ENCODE results near the gene ATP4B. TPM values are rescaled to one million over a fixed set of nuclear protein-coding genes. Genes with fewer than 3 reads are reported as not detected.

Gene ATP4B
- total RNA-seq (2021) = not detected in 2 replicates
- long read RNA-seq = 0 reads

DNA sequence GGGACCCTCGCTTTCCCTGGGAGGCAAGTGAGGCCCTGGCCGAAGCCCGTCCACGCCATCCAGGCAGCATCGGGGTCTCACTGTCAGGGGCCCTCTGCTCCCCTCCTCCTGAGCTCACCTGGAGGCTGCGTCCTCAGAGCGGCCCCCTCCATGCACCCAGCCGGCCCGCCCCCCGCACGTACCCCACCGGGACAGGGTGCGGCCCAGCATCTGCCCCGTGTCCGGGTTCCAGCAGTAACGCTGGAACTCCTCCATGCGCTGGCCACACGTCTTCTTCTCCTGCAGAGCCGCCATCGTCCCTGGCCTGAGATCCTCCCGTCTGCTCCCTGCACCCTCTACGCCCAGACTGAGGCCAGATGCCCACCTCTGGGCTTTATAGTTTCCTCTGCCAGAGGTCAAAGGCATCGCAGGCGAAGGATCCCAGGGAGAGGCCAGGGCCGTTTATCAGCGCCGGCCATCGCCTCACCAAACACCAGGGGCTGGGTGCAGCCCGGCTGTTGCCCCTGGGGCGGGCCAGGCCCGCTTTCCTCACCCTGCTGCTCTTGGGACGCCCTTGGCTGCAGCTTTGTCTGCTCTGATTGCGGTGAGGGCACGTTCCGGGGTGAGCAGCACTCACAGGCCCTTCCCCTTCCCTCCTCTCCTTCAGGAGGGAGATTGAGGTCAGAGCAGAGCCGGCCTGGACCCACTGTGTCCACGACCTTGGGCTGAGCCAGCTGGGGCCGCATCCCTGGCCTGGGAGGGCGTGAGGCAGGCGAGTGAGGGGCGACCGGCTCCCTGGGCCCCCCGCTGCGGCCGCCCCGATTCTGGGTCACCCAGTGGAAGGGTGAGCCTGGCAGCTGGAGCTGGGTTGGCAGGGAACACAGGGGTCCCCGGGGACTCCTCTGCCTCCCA is at the start of gene ATP4B:
Gene ATP4B (minus strand): TSS at position 348 of the 891 bp plus-strand sequence. CDS start 54 bp downstream, at position 294.
- H3K27me3 ChIP-seq (ENCODE audit: insufficient read depth, low read length) = no peaks in the 10 kb centered on the region
- H3K4me1 Mint-ChIP-seq = peaks cover 2 to 3% of the 10 kb centered on the region in 2 experiments; a peak in 2 of 4 replicates
- no peak within 1 kb of the TSS for H2BK120ac ChIP-seq (ENCODE audit: low read depth, low read length, poor library complexity, severe bottlenecking)
- no peak within 1 kb of the TSS for H3K4me2 ChIP-seq (ENCODE audit: insufficient read depth, insufficient read length, low read length)
- no peak within 1 kb of the TSS for H3K4ac ChIP-seq (ENCODE audit: low read depth, low read length)
- no peaks in the 10 kb centered on the region for H3K79me2 ChIP-seq (ENCODE audit: insufficient read depth, low read length)
- DNase-seq = no peak
- no peak within 1 kb of the TSS for H2BK12ac ChIP-seq (ENCODE audit: insufficient read length, low read depth, low read length)
- no peak within 1 kb of the TSS for H4K8ac ChIP-seq (replicated peaks; ENCODE audit: insufficient read length, low read depth, low read length)
- no peak within 1 kb of the TSS for H3K27ac ChIP-seq (ENCODE audit: insufficient read length, low read depth, low read length)
- peaks cover 3% of the 10 kb centered on the region for H3K27me3 Mint-ChIP-seq (ENCODE audit: low read depth)
- no peak within 1 kb of the TSS for H3K9ac ChIP-seq (ENCODE audit: extremely low read depth, insufficient read length, low read length)
- H2BK5ac ChIP-seq (ENCODE audit: insufficient read length, low read length) = no peak within 1 kb of the TSS
- H3K27ac Mint-ChIP-seq = no peak within 1 kb of the TSS; a peak in 1 of 7 replicates
- no peaks in the 10 kb centered on the region for H3K9me3 ChIP-seq (ENCODE audit: control insufficient read depth, low read depth, low read length)
- no peak within 1 kb of the TSS for H2AK5ac ChIP-seq (ENCODE audit: insufficient read length, low read length)
- H3K4me1 ChIP-seq (ENCODE audit: insufficient read depth, low read length) = no peaks in the 10 kb centered on the region
- no peak within 1 kb of the TSS for H2BK20ac ChIP-seq (ENCODE audit: low read depth, low read length, poor library complexity, severe bottlenecking)
- H2AFZ ChIP-seq (ENCODE audit: low read length) = no peak within 1 kb of the TSS
- H3K36me3 Mint-ChIP-seq (ENCODE audit: insufficient read depth in 1 of 3, low read depth in 3 of 3) = peaks cover 0 to 5% (median 1%) of the 10 kb centered on the region in 3 experiments; a peak in 1 of 7 replicates
- H3T11ph ChIP-seq (ENCODE audit: low read length) = no peak within 1 kb of the TSS
- no peak within 1 kb of the TSS for H3K56ac ChIP-seq (ENCODE audit: insufficient read length, low read depth, low read length)
- H3K4me3 Mint-ChIP-seq = no peak within 1 kb of the TSS
- no peaks in the 10 kb centered on the region for H4K20me1 ChIP-seq (ENCODE audit: control insufficient read depth, insufficient read depth, insufficient read length)
- H3K23ac ChIP-seq (ENCODE audit: insufficient read length, low read depth, low read length) = no peak within 1 kb of the TSS
- TF ChIP-seq, protein P1, sequence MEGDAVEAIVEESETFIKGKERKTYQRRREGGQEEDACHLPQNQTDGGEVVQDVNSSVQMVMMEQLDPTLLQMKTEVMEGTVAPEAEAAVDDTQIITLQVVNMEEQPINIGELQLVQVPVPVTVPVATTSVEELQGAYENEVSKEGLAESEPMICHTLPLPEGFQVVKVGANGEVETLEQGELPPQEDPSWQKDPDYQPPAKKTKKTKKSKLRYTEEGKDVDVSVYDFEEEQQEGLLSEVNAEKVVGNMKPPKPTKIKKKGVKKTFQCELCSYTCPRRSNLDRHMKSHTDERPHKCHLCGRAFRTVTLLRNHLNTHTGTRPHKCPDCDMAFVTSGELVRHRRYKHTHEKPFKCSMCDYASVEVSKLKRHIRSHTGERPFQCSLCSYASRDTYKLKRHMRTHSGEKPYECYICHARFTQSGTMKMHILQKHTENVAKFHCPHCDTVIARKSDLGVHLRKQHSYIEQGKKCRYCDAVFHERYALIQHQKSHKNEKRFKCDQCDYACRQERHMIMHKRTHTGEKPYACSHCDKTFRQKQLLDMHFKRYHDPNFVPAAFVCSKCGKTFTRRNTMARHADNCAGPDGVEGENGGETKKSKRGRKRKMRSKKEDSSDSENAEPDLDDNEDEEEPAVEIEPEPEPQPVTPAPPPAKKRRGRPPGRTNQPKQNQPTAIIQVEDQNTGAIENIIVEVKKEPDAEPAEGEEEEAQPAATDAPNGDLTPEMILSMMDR (conservative IDR thresholded peaks at IDR 0.05) = no peak
- H3K23me2 ChIP-seq (ENCODE audit: insufficient read length, low read depth, low read length, poor library complexity, severe bottlenecking) = no peaks in the 10 kb centered on the region
- H3K79me1 ChIP-seq (ENCODE audit: insufficient read depth, low read depth, low read length, poor library complexity, severe bottlenecking) = no peaks in the 10 kb centered on the region
- H3K18ac ChIP-seq (ENCODE audit: insufficient read length, low read depth, low read length) = no peak within 1 kb of the TSS
- no CpG with 5 or more reads among the region's 47 CpGs for WGBS (ENCODE audit: extremely low coverage, insufficient read length, low lambda C conversion rate)
- H4K91ac ChIP-seq (ENCODE audit: insufficient read length, low read depth, low read length) = no peak within 1 kb of the TSS
- no peak within 1 kb of the TSS for H4K5ac ChIP-seq (ENCODE audit: insufficient read length, low read depth, low read length)
- peaks cover 4 to 11% of the 10 kb centered on the region in 2 experiments; a peak in 3 of 5 replicates for H3K9me3 Mint-ChIP-seq
- no peak within 1 kb of the TSS for H2BK15ac ChIP-seq (ENCODE audit: low read depth, low read length)
- no peak within 1 kb of the TSS; the same call in 1 of the 2 replicates for H3K14ac ChIP-seq (ENCODE audit: insufficient read depth, low read length)

Measured in H9 (cell line).